GM19467 (cell line): ENCODE results near the gene FOXN3.
"Not testable (repeated sequence)": the region's sequence is repeated elsewhere in the genome, so short reads cannot be mapped to it uniquely, and the experiment has no call there.

Source experiments
- ATAC-seq: cut with Tn5 transposase; IDR thresholded peaks from one replicate; pipeline ENCODE4 v1.9.1; 2021; ENCODE audit warnings: mild to moderate bottlenecking, moderate library complexity; ENCODE audit not compliant: unreplicated experiment

Gene FOXN3

GRCh38 chr14:89178800-89179535 lies 238.1 kb downstream of the FOXN3 start:
- no peak for ATAC-seq

GRCh38 chr14:89178376-89178775 lies 238.7 kb downstream of the FOXN3 start:
- no peak for ATAC-seq

GRCh38 chr14:89175881-89176799 lies 240.9 kb downstream of the FOXN3 start:
- ATAC-seq: no peak

- no peak for ATAC-seq
These were observed 245.4 kb downstream of the FOXN3 start for GRCh38 chr14:89171628-89172027.

- no peak for ATAC-seq
These were observed 245.9 kb downstream of the FOXN3 start for GRCh38 chr14:89171168-89171567.

- no peak for ATAC-seq
These were observed 249.3 kb downstream of the FOXN3 start for GRCh38 chr14:89167705-89168104.

GRCh38 chr14:89166633-89167032 lies 250.4 kb downstream of the FOXN3 start:
- ATAC-seq: no peak

GRCh38 chr14:89165189-89166181 lies 251.5 kb downstream of the FOXN3 start:
- ATAC-seq: peak; percentile 64

- peak; percentile 23 for ATAC-seq
These were observed 252.6 kb downstream of the FOXN3 start for GRCh38 chr14:89164168-89165073.

- ATAC-seq: no peak
These were observed 253.9 kb downstream of the FOXN3 start for GRCh38 chr14:89163031-89163636.

GRCh38 chr14:89162586-89162985 lies 254.4 kb downstream of the FOXN3 start:
- ATAC-seq: no peak

GRCh38 chr14:89160437-89160836 lies 256.6 kb downstream of the FOXN3 start:
- ATAC-seq: no peak

- ATAC-seq: no peak
These were observed 258.3 kb downstream of the FOXN3 start for GRCh38 chr14:89158701-89159100.

- ATAC-seq: not testable (repeated sequence)
These were observed 258.9 kb downstream of the FOXN3 start for GRCh38 chr14:89158104-89158503.

GRCh38 chr14:89155491-89155890 lies 261.5 kb downstream of the FOXN3 start:
- no peak for ATAC-seq

GRCh38 chr14:89151693-89152092 lies 265.3 kb downstream of the FOXN3 start:
- not testable (repeated sequence) for ATAC-seq

- no peak for ATAC-seq
These were observed 270.8 kb downstream of the FOXN3 start for GRCh38 chr14:89146274-89146673.

GRCh38 chr14:89144642-89145041 lies 272.4 kb downstream of the FOXN3 start:
- ATAC-seq: no peak

- no peak for ATAC-seq
These were observed 273.0 kb downstream of the FOXN3 start for GRCh38 chr14:89144066-89144465.
